ENCODE measurements around the gene INAFM2. TPM values are rescaled to one million over a fixed set of nuclear protein-coding genes. Genes with fewer than 3 reads are reported as not detected.

Gene INAFM2
- total and polyA plus RNA-seq, 2 donors (not counting 3 experiments of a cell fraction or from before 2014, with no cell fraction given), result 10.4 to 24.1 TPM

DNA sequence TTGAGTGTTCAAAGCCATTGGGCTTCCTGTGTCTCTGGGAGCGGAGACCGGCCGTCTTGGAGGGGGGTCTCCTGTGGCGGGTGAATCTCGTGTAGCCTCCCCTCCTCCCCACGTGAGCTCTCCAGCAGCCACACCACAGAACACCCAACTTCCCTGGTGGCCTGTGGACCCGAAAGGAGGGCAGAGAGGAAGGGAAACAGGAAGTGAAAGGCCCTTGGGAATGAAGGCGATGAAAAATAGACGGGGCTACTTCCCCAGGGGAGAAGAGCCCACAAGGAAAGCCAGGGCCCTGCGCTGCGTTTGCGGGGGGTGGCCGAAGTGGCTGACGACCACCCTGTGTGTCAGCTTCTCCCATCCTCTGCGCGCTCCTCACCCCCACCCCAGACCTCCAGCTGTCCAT, 46.0 kb upstream of the INAFM2 start:
- no TSS peak for BruUV-seq (replicated peaks)
- no peak overlapping the region for H3K4me2 ChIP-seq (ENCODE audit: insufficient read depth, low read length)
- H3K79me2 ChIP-seq (ENCODE audit: control insufficient read depth, insufficient read depth, low read length), result no peaks in the 10 kb centered on the region
- no peaks in the 10 kb centered on the region for H3K36me3 ChIP-seq (ENCODE audit: control insufficient read depth in 2 of 2, extremely low read depth in 1 of 2, insufficient read depth in 2 of 2, low read length in 2 of 2)
- H3K9me1 ChIP-seq (replicated peaks; ENCODE audit: control insufficient read depth, extremely low read depth, insufficient read depth, low read length), result no peaks in the 10 kb centered on the region
- no peak for FAIRE-seq
- CTCF ChIA-PET, result interaction anchor here (1.0 to 20.1 kb wide), 7 partner anchors 25 to 232 kb away, joined by 3 to 879 read pairs (median 46); partner anchors contain the start of genes CCDC9B and PLCB2
- no peak overlapping the region for H3K4me3 ChIP-seq (replicated peaks in 1 of 3; ENCODE audit: insufficient read depth in 1 of 3, low read depth in 1 of 3, low read length in 3 of 3)
- intact Hi-C loops (cut with micrococcal nuclease) (loop anchor here (10.0 kb wide), 1 partner anchor 173 kb away; the partner anchor contains the start of gene BMF), dilution Hi-C loops (cut with MboI; ENCODE audit: extremely low pct_ligation_motif_present, low sequenced_read_pairs) (no loop called here)
- H3K4me1 ChIP-seq (ENCODE audit: control insufficient read depth, extremely low read depth, insufficient read depth, low read length), result peaks cover 4% of the 10 kb centered on the region
- H2AFZ ChIP-seq (ENCODE audit: low read depth, low read length), result no peak overlapping the region
- TF ChIP-seq FOS (IDR thresholded peaks at IDR 0.05; ENCODE audit: borderline replicate concordance, insufficient read depth, low read length) (no peak), POLR2A (IDR thresholded peaks at IDR 0.05; ENCODE audit: low read depth, low read length) (no peak), JUN (IDR thresholded peaks at IDR 0.05; ENCODE audit: borderline replicate concordance, insufficient read depth, insufficient read length, low read depth) (no peak), POLR2AphosphoS5 (IDR thresholded peaks at IDR 0.05; ENCODE audit: insufficient read depth, low read depth, low read length) (no peak), MYC (IDR thresholded peaks at IDR 0.05; ENCODE audit: low read depth, low read length) (no peak), EZH2 (IDR thresholded peaks at IDR 0.05; ENCODE audit: borderline replicate concordance, low read depth, low read length, severe bottlenecking) (no peak), GATA2 (IDR thresholded peaks at IDR 0.05; ENCODE audit: insufficient read depth, insufficient read length, low read depth, low read length) (no peak)
- TF ChIP-seq, protein P1, sequence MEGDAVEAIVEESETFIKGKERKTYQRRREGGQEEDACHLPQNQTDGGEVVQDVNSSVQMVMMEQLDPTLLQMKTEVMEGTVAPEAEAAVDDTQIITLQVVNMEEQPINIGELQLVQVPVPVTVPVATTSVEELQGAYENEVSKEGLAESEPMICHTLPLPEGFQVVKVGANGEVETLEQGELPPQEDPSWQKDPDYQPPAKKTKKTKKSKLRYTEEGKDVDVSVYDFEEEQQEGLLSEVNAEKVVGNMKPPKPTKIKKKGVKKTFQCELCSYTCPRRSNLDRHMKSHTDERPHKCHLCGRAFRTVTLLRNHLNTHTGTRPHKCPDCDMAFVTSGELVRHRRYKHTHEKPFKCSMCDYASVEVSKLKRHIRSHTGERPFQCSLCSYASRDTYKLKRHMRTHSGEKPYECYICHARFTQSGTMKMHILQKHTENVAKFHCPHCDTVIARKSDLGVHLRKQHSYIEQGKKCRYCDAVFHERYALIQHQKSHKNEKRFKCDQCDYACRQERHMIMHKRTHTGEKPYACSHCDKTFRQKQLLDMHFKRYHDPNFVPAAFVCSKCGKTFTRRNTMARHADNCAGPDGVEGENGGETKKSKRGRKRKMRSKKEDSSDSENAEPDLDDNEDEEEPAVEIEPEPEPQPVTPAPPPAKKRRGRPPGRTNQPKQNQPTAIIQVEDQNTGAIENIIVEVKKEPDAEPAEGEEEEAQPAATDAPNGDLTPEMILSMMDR (IDR thresholded peaks at IDR 0.05; ENCODE audit: extremely low read depth in 1 of 2, insufficient read depth in 1 of 2, low read depth in 1 of 2, low read length in 2 of 2), result no peak
- TF ChIP-seq, protein P2, sequence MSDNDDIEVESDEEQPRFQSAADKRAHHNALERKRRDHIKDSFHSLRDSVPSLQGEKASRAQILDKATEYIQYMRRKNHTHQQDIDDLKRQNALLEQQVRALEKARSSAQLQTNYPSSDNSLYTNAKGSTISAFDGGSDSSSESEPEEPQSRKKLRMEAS (IDR thresholded peaks at IDR 0.05; ENCODE audit: insufficient read depth, insufficient read length), result no peak
- H4K20me1 ChIP-seq (replicated peaks; ENCODE audit: control insufficient read depth, extremely low read depth, insufficient read depth, low read length), result no peaks in the 10 kb centered on the region
- no peaks in the 10 kb centered on the region for H3K9me3 ChIP-seq (replicated peaks; ENCODE audit: control insufficient read depth, insufficient read depth, low read length)
- peaks cover 37 to 53% of the 10 kb centered on the region in 2 experiments for H3K27me3 ChIP-seq (ENCODE audit: control insufficient read depth in 2 of 2, insufficient read depth in 2 of 2, low read length in 2 of 2)
- no peak overlapping the region for H3K9ac ChIP-seq (replicated peaks; ENCODE audit: extremely low read depth, insufficient read depth, low read length)
- POLR2A ChIA-PET, result no interaction called here
- DNase-seq (ENCODE audit: low read depth, low spot score), result no peak
- no peak overlapping the region for H3K27ac ChIP-seq (ENCODE audit: insufficient read depth, low read depth, low read length)
